ENCODE data around the gene LILRA5. TPM values are rescaled to one million over a fixed set of nuclear protein-coding genes. Genes with fewer than 3 reads are reported as not detected.
"Not testable (repeated sequence)": the region's sequence is repeated elsewhere in the genome, so short reads cannot be mapped to it uniquely, and the experiment has no call there.

LILRA5 gene
- total RNA-seq, 1 donor from 2014 or later = 2.9 TPM

GRCh38 chr19:54294539-54294938 is 18.4 kb downstream of the LILRA5 start:
- intact Hi-C loops (cut with DNase I) = no loop called here
- Histone ChIP-seq H3K27me3 (no peaks in the 10 kb centered on the region), H3K9me3 (no peaks in the 10 kb centered on the region), H3K27ac (no peak overlapping the region), H3K36me3 (no peaks in the 10 kb centered on the region), H3K4me1 (no peaks in the 10 kb centered on the region), H3K4me3 (no peak overlapping the region)
- TF ChIP-seq POLR2A (IDR thresholded peaks at IDR 0.05) (no peak), POLR2AphosphoS5 (IDR thresholded peaks at IDR 0.05; ENCODE audit: insufficient read depth in 1 of 2, low read depth in 1 of 2) (no peak), CTCF (IDR thresholded peaks at IDR 0.05) (no peak)
- DNase-seq (ENCODE audit: extremely low spot score in 2 of 2) = no peak

- DNase-seq (ENCODE audit: extremely low spot score in 2 of 2); H3K4me1 ChIP-seq; H3K27me3 ChIP-seq; H3K27ac ChIP-seq; H3K36me3 ChIP-seq; H3K4me3 ChIP-seq; intact Hi-C loops (cut with DNase I); H3K9me3 ChIP-seq: not testable (repeated sequence)
Observed at GRCh38 chr19:54289160-54289559, 23.8 kb downstream of the LILRA5 start.

DNA sequence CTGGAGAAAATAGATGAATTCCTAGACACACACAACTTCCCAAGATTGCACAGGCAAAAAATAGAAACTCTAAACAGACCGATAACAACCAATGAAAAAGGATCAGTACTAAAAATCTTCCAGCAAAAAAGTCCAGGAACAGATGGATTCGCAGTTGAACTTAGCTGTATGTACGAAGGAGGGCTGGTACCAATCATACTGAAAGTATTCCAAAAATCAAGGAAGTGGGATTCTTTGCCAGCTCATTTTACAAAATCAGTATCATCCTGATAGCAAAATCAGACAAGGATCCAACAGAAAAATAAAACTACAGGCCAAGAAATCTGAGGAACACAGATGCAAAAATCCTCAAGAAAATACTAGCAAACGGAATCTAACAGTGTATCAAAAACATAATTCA is 25.5 kb downstream of the LILRA5 start:
- DNase-seq (ENCODE audit: extremely low spot score in 2 of 2) = no peak
- H3K27ac ChIP-seq = no peak overlapping the region
- intact Hi-C loops (cut with DNase I) = no loop called here
- no peaks in the 10 kb centered on the region for H3K27me3 ChIP-seq
- no peak overlapping the region for H3K4me3 ChIP-seq
- no peaks in the 10 kb centered on the region for H3K36me3 ChIP-seq
- TF ChIP-seq POLR2AphosphoS5 (IDR thresholded peaks at IDR 0.05; ENCODE audit: insufficient read depth in 1 of 2, low read depth in 1 of 2) (no peak), CTCF (IDR thresholded peaks at IDR 0.05) (no peak), POLR2A (IDR thresholded peaks at IDR 0.05) (no peak)
- no peaks in the 10 kb centered on the region for H3K9me3 ChIP-seq
- H3K4me1 ChIP-seq = no peaks in the 10 kb centered on the region

GRCh38 chr19:54286283-54286682 is 26.7 kb downstream of the LILRA5 start:
- DNase-seq (ENCODE audit: extremely low spot score in 2 of 2); intact Hi-C loops (cut with DNase I); H3K4me1 ChIP-seq; H3K9me3 ChIP-seq; H3K4me3 ChIP-seq; H3K27me3 ChIP-seq; H3K27ac ChIP-seq; H3K36me3 ChIP-seq: not testable (repeated sequence)

DNA sequence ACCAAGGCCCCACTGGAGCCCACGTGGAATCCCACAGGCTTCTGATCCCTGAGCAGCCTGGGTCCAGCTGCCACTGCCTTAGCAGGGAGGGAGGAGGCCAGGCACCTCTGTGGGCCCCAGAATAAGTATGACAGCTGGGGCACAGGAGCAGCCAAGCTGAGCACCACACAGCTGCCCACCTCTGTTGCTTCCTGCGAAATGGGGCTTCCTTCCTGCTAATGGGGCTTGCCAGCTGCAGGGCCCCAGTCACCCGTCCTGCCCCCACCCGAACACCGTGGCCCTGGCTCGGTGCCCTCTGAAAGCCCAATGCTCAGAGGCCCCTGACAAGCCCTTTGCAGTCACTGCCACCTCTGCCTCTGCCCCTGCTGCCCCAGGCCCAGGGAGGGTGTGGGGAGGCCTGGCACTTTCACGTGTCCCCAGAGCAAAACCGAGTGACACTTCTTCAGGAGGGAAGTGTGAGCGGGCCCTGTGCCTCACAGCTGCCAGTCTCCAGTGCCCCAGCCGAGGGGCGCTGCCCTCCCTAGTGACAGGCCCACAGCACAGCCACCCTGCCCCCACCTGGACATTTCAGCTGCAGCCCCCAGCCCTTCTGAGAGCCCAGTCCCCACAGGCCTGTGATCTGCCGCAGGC is 27.4 kb downstream of the LILRA5 start:
- H3K36me3 ChIP-seq; H3K27ac ChIP-seq; H3K4me1 ChIP-seq; H3K4me3 ChIP-seq; DNase-seq (ENCODE audit: extremely low spot score in 2 of 2); intact Hi-C loops (cut with DNase I); H3K9me3 ChIP-seq; H3K27me3 ChIP-seq: not testable (repeated sequence)

- TF ChIP-seq POLR2AphosphoS5 (IDR thresholded peaks at IDR 0.05; ENCODE audit: insufficient read depth in 1 of 2, low read depth in 1 of 2) (no peak), CTCF (IDR thresholded peaks at IDR 0.05) (no peak), POLR2A (IDR thresholded peaks at IDR 0.05) (no peak)
- H3K4me3 ChIP-seq = no peak overlapping the region
Observed at GRCh38 chr19:54282686-54283470, 30.1 kb downstream of the LILRA5 start.

GRCh38 chr19:54281729-54282075 is 31.3 kb downstream of the LILRA5 start:
- H3K27me3 ChIP-seq; DNase-seq (ENCODE audit: extremely low spot score in 2 of 2); H3K36me3 ChIP-seq; intact Hi-C loops (cut with DNase I); H3K27ac ChIP-seq; H3K9me3 ChIP-seq; H3K4me1 ChIP-seq; H3K4me3 ChIP-seq: not testable (repeated sequence)

More at GRCh38 chr19:54282686-54283470, 30.1 kb downstream of the LILRA5 start:
- intact Hi-C loops (cut with DNase I) = no loop called here
- H3K36me3 ChIP-seq = no peaks in the 10 kb centered on the region
- no peak for DNase-seq (ENCODE audit: extremely low spot score in 2 of 2)
- no peaks in the 10 kb centered on the region for H3K9me3 ChIP-seq
- no peaks in the 10 kb centered on the region for H3K4me1 ChIP-seq
- H3K27me3 ChIP-seq = no peaks in the 10 kb centered on the region
- H3K27ac ChIP-seq = no peak overlapping the region

Data from vagina (tissue), 2 donors.